ENCODE results near the gene OCRL. TPM values are rescaled to one million over a fixed set of nuclear protein-coding genes. Genes with fewer than 3 reads are reported as not detected.
"Not testable (repeated sequence)": the region's sequence is repeated elsewhere in the genome, so short reads cannot be mapped to it uniquely, and the experiment has no call there.

The OCRL gene
- total and polyA plus RNA-seq, 2 donors from 2014 or later, result 9.4 to 20.0 TPM

- no peaks in the 10 kb centered on the region for H3K27me3 ChIP-seq (ENCODE audit: control insufficient read depth, insufficient read depth, low read length)
These were observed 28.3 kb downstream of the OCRL start for GRCh38 chrX:129568349-129568748.

GRCh38 chrX:129572422-129572821, 32.4 kb downstream of the OCRL start:
- DNase-seq (no peak), FAIRE-seq (no peak)
- Histone ChIP-seq H3K4me3 (ENCODE audit: low read length in 3 of 3) (no peak overlapping the region), H3K36me3 (ENCODE audit: control insufficient read depth in 2 of 3, insufficient read depth in 3 of 3, low read length in 3 of 3) (peaks cover 4 to 22% (median 10%) of the 10 kb centered on the region in 3 donors), H3K9me3 (ENCODE audit: control insufficient read depth in 2 of 3, insufficient read depth in 1 of 3, low read length in 3 of 3) (no peaks in the 10 kb centered on the region), H3K9ac (ENCODE audit: low read length in 3 of 3) (no peak overlapping the region), H3K27me3 (ENCODE audit: control insufficient read depth, insufficient read depth, low read length) (no peaks in the 10 kb centered on the region), H3K4me1 (ENCODE audit: control insufficient read depth in 2 of 3, insufficient read depth in 2 of 3, low read depth in 1 of 3, low read length in 3 of 3) (no peaks in the 10 kb centered on the region), H3K27ac (ENCODE audit: low read depth in 2 of 2, low read length in 2 of 2) (no peak overlapping the region)
- intact Hi-C loops (cut with DNase I), result no loop called here
- TF ChIP-seq CTCF (IDR thresholded peaks at IDR 0.05; ENCODE audit: borderline replicate concordance, extremely low read depth, insufficient read depth), result no peak

More at GRCh38 chrX:129568349-129568748, 28.3 kb downstream of the OCRL start:
- Histone ChIP-seq H3K9ac (ENCODE audit: low read length in 3 of 3) (no peak overlapping the region), H3K4me1 (ENCODE audit: control insufficient read depth in 2 of 3, insufficient read depth in 2 of 3, low read depth in 1 of 3, low read length in 3 of 3) (no peaks in the 10 kb centered on the region), H3K9me3 (ENCODE audit: control insufficient read depth in 2 of 3, insufficient read depth in 1 of 3, low read length in 3 of 3) (no peaks in the 10 kb centered on the region), H3K27ac (ENCODE audit: low read depth in 2 of 2, low read length in 2 of 2) (no peak overlapping the region), H3K36me3 (ENCODE audit: control insufficient read depth in 2 of 3, insufficient read depth in 3 of 3, low read length in 3 of 3) (peaks cover 0 to 10% (median 2%) of the 10 kb centered on the region in 3 donors), H3K4me3 (ENCODE audit: low read length in 3 of 3) (no peak overlapping the region)
- no peak for FAIRE-seq
- no peak for DNase-seq
- intact Hi-C loops (cut with DNase I), result no loop called here
- no peak for TF ChIP-seq CTCF (IDR thresholded peaks at IDR 0.05; ENCODE audit: borderline replicate concordance, extremely low read depth, insufficient read depth)

- H3K4me3 ChIP-seq (ENCODE audit: low read length in 3 of 3); intact Hi-C loops (cut with DNase I); FAIRE-seq; H3K27me3 ChIP-seq (ENCODE audit: control insufficient read depth, insufficient read depth, low read length); H3K9ac ChIP-seq (ENCODE audit: low read length in 3 of 3); H3K9me3 ChIP-seq (ENCODE audit: control insufficient read depth in 2 of 3, insufficient read depth in 1 of 3, low read length in 3 of 3); DNase-seq; H3K4me1 ChIP-seq (ENCODE audit: control insufficient read depth in 2 of 3, insufficient read depth in 2 of 3, low read depth in 1 of 3, low read length in 3 of 3); H3K27ac ChIP-seq (ENCODE audit: low read depth in 2 of 2, low read length in 2 of 2): not testable (repeated sequence)
- peaks cover 4 to 21% (median 10%) of the 10 kb centered on the region in 3 donors for H3K36me3 ChIP-seq (ENCODE audit: control insufficient read depth in 2 of 3, insufficient read depth in 3 of 3, low read length in 3 of 3)
These were observed 33.6 kb downstream of the OCRL start for GRCh38 chrX:129573652-129574051.

DNA sequence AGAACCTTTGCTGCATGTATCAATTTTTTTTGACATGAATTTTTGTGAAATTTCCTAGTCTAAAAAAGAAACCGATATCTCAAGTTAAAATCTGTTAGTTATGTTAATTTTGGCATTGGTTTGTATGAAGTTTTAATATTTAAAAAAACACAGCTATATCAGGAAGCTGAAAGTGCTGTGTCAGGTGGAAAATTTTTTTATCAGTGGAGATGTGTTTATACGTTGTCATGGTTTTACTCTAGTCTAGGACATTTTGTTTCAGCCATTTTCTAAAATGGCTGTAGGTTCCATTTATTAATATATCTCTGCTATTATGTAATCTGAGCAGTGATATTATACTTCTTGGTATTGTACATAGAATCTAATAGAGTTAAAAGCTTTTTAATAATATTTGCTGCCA, 34.2 kb downstream of the OCRL start:
- Histone ChIP-seq H3K27me3 (ENCODE audit: control insufficient read depth, insufficient read depth, low read length) (no peaks in the 10 kb centered on the region), H3K27ac (ENCODE audit: low read depth in 2 of 2, low read length in 2 of 2) (no peak overlapping the region), H3K4me1 (ENCODE audit: control insufficient read depth in 2 of 3, insufficient read depth in 2 of 3, low read depth in 1 of 3, low read length in 3 of 3) (no peaks in the 10 kb centered on the region), H3K9ac (ENCODE audit: low read length in 3 of 3) (no peak overlapping the region), H3K36me3 (ENCODE audit: control insufficient read depth in 2 of 3, insufficient read depth in 3 of 3, low read length in 3 of 3) (peaks cover 4 to 15% (median 10%) of the 10 kb centered on the region in 3 donors), H3K4me3 (ENCODE audit: low read length in 3 of 3) (no peak overlapping the region), H3K9me3 (ENCODE audit: control insufficient read depth in 2 of 3, insufficient read depth in 1 of 3, low read length in 3 of 3) (no peaks in the 10 kb centered on the region)
- no peak for FAIRE-seq
- DNase-seq, result no peak
- no peak for TF ChIP-seq CTCF (IDR thresholded peaks at IDR 0.05; ENCODE audit: borderline replicate concordance, extremely low read depth, insufficient read depth)
- intact Hi-C loops (cut with DNase I), result no loop called here

Data from kidney (tissue), 14 donors.